ENCODE results near the gene B4GALT6.

B4GALT6 gene

GRCh38 chr18:31685097-31686082, 1.0 kb upstream of the B4GALT6 start:
- no peaks in the 10 kb centered on the region for H3K36me3 ChIP-seq
- peak; percentile 23; the same call in 1 of the 2 replicates for TF ChIP-seq CTCF (IDR thresholded peaks at IDR 0.05; ENCODE audit: low read depth, low read length)
- DNase-seq = peak; percentile 76
- no peaks in the 10 kb centered on the region for H3K9me3 ChIP-seq
- no peaks in the 10 kb centered on the region for H3K27me3 ChIP-seq
- H3K4me3 ChIP-seq (ENCODE audit: low read depth, low read length) = peak overlapping the region; percentile 61
- no peaks in the 10 kb centered on the region for H3K4me1 ChIP-seq

- DNase-seq = no peak
- TF ChIP-seq CTCF (IDR thresholded peaks at IDR 0.05; ENCODE audit: low read depth, low read length) = no peak
Measured at GRCh38 chr18:31683968-31684278, 458 bp downstream of the B4GALT6 start.

GRCh38 chr18:31683106-31683505, 1.3 kb downstream of the B4GALT6 start:
- no peaks in the 10 kb centered on the region for H3K4me1 ChIP-seq
- peak overlapping the region; percentile 65 for H3K4me3 ChIP-seq (ENCODE audit: low read depth, low read length)
- no peaks in the 10 kb centered on the region for H3K27me3 ChIP-seq
- H3K36me3 ChIP-seq = no peaks in the 10 kb centered on the region
- no peak for TF ChIP-seq CTCF (IDR thresholded peaks at IDR 0.05; ENCODE audit: low read depth, low read length)
- H3K9me3 ChIP-seq = no peaks in the 10 kb centered on the region
- no peak for DNase-seq

More at GRCh38 chr18:31683968-31684278, 458 bp downstream of the B4GALT6 start:
- no peaks in the 10 kb centered on the region for H3K36me3 ChIP-seq
- H3K27me3 ChIP-seq = no peaks in the 10 kb centered on the region
- no peaks in the 10 kb centered on the region for H3K9me3 ChIP-seq
- peak overlapping the region; percentile 65 for H3K4me3 ChIP-seq (ENCODE audit: low read depth, low read length)
- no peaks in the 10 kb centered on the region for H3K4me1 ChIP-seq

GRCh38 chr18:31680831-31681568, 3.4 kb downstream of the B4GALT6 start:
- peak; percentile 47 for TF ChIP-seq CTCF (IDR thresholded peaks at IDR 0.05; ENCODE audit: low read depth, low read length)
- H3K9me3 ChIP-seq = no peaks in the 10 kb centered on the region
- peak; percentile 10 for DNase-seq
- H3K4me3 ChIP-seq (ENCODE audit: low read depth, low read length) = no peak overlapping the region
- H3K36me3 ChIP-seq = no peaks in the 10 kb centered on the region
- H3K27me3 ChIP-seq = no peaks in the 10 kb centered on the region
- no peaks in the 10 kb centered on the region for H3K4me1 ChIP-seq

GRCh38 chr18:31680433-31680811, 4.0 kb downstream of the B4GALT6 start:
- Histone ChIP-seq H3K4me1 (0 out of 2 replicates have a peak, but pooled peaks cover under 1% of the 10 kb centered on the region), H3K27me3 (no peaks in the 10 kb centered on the region), H3K9me3 (no peaks in the 10 kb centered on the region), H3K36me3 (no peaks in the 10 kb centered on the region), H3K4me3 (ENCODE audit: low read depth, low read length) (no peak overlapping the region)
- no peak for TF ChIP-seq CTCF (IDR thresholded peaks at IDR 0.05; ENCODE audit: low read depth, low read length)
- DNase-seq = no peak

Data from BE2C (cell line).